ENCODE results near the gene KLHDC1.

GRCh38 chr14:49653508-49653907, 39.4 kb upstream of the KLHDC1 start:
- TF ChIP-seq MAX (IDR thresholded peaks at IDR 0.05) (no peak), REST (IDR thresholded peaks at IDR 0.05; ENCODE audit: low read depth) (no peak), TAF1 (IDR thresholded peaks at IDR 0.05; ENCODE audit: low read depth) (no peak), EGR1 (IDR thresholded peaks at IDR 0.05) (no peak), CEBPB (IDR thresholded peaks at IDR 0.05) (no peak), TEAD4 (IDR thresholded peaks at IDR 0.05) (no peak), YY1 (IDR thresholded peaks at IDR 0.05; ENCODE audit: low read depth) (no peak), CREB1 (IDR thresholded peaks at IDR 0.05; ENCODE audit: low read depth) (no peak), USF1 (IDR thresholded peaks at IDR 0.05) (no peak)

Measured in Ishikawa (cell line).